Chondrocyte (in vitro differentiated cells): ENCODE results near the gene AHNAK2. TPM values are rescaled to one million over a fixed set of nuclear protein-coding genes. Genes with fewer than 3 reads are reported as not detected.
A peak's percentile ranks its signal among the peaks of the same experiment; 100 is the strongest.

Experiments
- DNase-seq: peaks from one replicate; pipeline ENCODE4 v3.0.0; 2021; ENCODE audit warnings: mixed read lengths, low spot score
- H3K27ac Mint-ChIP-seq: one replicate; pipeline ENCODE4 v1.8.0; 2021; ENCODE audit warnings: mild to moderate bottlenecking, moderate library complexity, mixed read lengths; ENCODE audit not compliant: unreplicated experiment
- H3K27me3 Mint-ChIP-seq: 2 replicates; pipeline ENCODE4 v1.8.0; 2021; ENCODE audit warnings: low read depth, mixed read lengths
- H3K36me3 Mint-ChIP-seq: 2 replicates; pipeline ENCODE4 v1.8.0; 2021; ENCODE audit warnings: low read depth, mixed read lengths
- H3K4me1 Mint-ChIP-seq: 2 replicates; pipeline ENCODE4 v1.8.0; 2021; ENCODE audit warnings: low read depth, mild to moderate bottlenecking, mixed read lengths
- H3K4me3 Mint-ChIP-seq: one replicate; pipeline ENCODE4 v1.8.0; 2021; ENCODE audit warnings: mild to moderate bottlenecking, moderate library complexity, mixed read lengths; ENCODE audit not compliant: unreplicated experiment
- H3K9me3 Mint-ChIP-seq: 2 replicates; pipeline ENCODE4 v1.8.0; 2021; ENCODE audit warnings: low read depth, mixed read lengths
- CTCF ChIP-seq: fragments of 200-600 bp; sonication (generic); IDR thresholded peaks from 2 replicates; pipeline ENCODE4 v1.5.0; 2021; ENCODE audit warnings: antibody characterized with exemption, mild to moderate bottlenecking, moderate library complexity
- total RNA-seq: library from RNA; stranded (reverse); gene quantifications from 3 replicates; pipeline ENCODE4 v1.2.1, GENCODE V29; 2021

AHNAK2 gene
- total RNA-seq, 1 donor from 2014 or later = 271 TPM

- Mint-ChIP-seq H3K36me3 (no peaks in the 10 kb centered on the region), H3K27me3 (no peaks in the 10 kb centered on the region), H3K27ac (peak overlapping the region; percentile 98), H3K4me3 (no peak overlapping the region), H3K9me3 (no peaks in the 10 kb centered on the region), H3K4me1 (peaks cover 78% of the 10 kb centered on the region)
- TF ChIP-seq CTCF = no peak
- DNase-seq = no peak
Measured at GRCh38 chr14:105023791-105024480, 45.8 kb upstream of the AHNAK2 start.

- no peaks in the 10 kb centered on the region for H3K36me3 Mint-ChIP-seq
- no peaks in the 10 kb centered on the region for H3K9me3 Mint-ChIP-seq
- no peaks in the 10 kb centered on the region for H3K27me3 Mint-ChIP-seq
- H3K4me3 Mint-ChIP-seq = peak overlapping the region; percentile 34
- TF ChIP-seq CTCF = no peak
- H3K4me1 Mint-ChIP-seq = peaks cover 80% of the 10 kb centered on the region
- peak overlapping the region; percentile 98 for H3K27ac Mint-ChIP-seq
- DNase-seq = no peak
Measured at GRCh38 chr14:105023144-105023543, 45.0 kb upstream of the AHNAK2 start.

GRCh38 chr14:105022276-105022670 is 44.1 kb upstream of the AHNAK2 start:
- no peak for TF ChIP-seq CTCF
- no peak for DNase-seq
- Mint-ChIP-seq H3K9me3 (no peaks in the 10 kb centered on the region), H3K27ac (peak overlapping the region; percentile 98), H3K4me3 (peak overlapping the region; percentile 92), H3K27me3 (no peaks in the 10 kb centered on the region), H3K4me1 (peaks cover 79% of the 10 kb centered on the region), H3K36me3 (no peaks in the 10 kb centered on the region)

- no peaks in the 10 kb centered on the region for H3K27me3 Mint-ChIP-seq
- H3K27ac Mint-ChIP-seq = peak overlapping the region; percentile 95
- H3K4me1 Mint-ChIP-seq = peaks cover 80% of the 10 kb centered on the region
- peak; percentile 49 for TF ChIP-seq CTCF
- DNase-seq = no peak
- peak overlapping the region; percentile 92 for H3K4me3 Mint-ChIP-seq
- H3K36me3 Mint-ChIP-seq = no peaks in the 10 kb centered on the region
- H3K9me3 Mint-ChIP-seq = no peaks in the 10 kb centered on the region
Measured at GRCh38 chr14:105021656-105022275, 43.6 kb upstream of the AHNAK2 start.

GRCh38 chr14:105020815-105021655 is 42.9 kb upstream of the AHNAK2 start, which contains the start of gene CDCA4:
Gene CDCA4 (minus strand): TSS chr14:105021083. CDS start chr14:105011929, 9,154 bp downstream.
- Mint-ChIP-seq H3K4me3 (peak within 1 kb of the TSS; percentile 92), H3K36me3 (peaks cover 2% of the 10 kb centered on the region), H3K27ac (peak within 1 kb of the TSS; percentile 95), H3K4me1 (peaks cover 84% of the 10 kb centered on the region), H3K27me3 (no peaks in the 10 kb centered on the region), H3K9me3 (no peaks in the 10 kb centered on the region)
- peak; percentile 99 for DNase-seq
- TF ChIP-seq CTCF = peak; percentile 43
